ENCODE results near the gene ATOH8. TPM values are rescaled to one million over a fixed set of nuclear protein-coding genes. Genes with fewer than 3 reads are reported as not detected.

ATOH8 gene
- total and polyA plus RNA-seq, 8 donors = 1.7 to 13.9 (median 3.5) TPM

- Histone ChIP-seq H3K4me3 (no peak overlapping the region), H3K27ac (peak overlapping the region in 1 of 4 donors; percentile 19), H3K36me3 (no peaks in the 10 kb centered on the region), H3K9me3 (no peaks in the 10 kb centered on the region), H3K27me3 (no peaks in the 10 kb centered on the region), H3K4me1 (no peaks in the 10 kb centered on the region)
- TF ChIP-seq, protein P1, sequence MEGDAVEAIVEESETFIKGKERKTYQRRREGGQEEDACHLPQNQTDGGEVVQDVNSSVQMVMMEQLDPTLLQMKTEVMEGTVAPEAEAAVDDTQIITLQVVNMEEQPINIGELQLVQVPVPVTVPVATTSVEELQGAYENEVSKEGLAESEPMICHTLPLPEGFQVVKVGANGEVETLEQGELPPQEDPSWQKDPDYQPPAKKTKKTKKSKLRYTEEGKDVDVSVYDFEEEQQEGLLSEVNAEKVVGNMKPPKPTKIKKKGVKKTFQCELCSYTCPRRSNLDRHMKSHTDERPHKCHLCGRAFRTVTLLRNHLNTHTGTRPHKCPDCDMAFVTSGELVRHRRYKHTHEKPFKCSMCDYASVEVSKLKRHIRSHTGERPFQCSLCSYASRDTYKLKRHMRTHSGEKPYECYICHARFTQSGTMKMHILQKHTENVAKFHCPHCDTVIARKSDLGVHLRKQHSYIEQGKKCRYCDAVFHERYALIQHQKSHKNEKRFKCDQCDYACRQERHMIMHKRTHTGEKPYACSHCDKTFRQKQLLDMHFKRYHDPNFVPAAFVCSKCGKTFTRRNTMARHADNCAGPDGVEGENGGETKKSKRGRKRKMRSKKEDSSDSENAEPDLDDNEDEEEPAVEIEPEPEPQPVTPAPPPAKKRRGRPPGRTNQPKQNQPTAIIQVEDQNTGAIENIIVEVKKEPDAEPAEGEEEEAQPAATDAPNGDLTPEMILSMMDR (IDR thresholded peaks at IDR 0.05) = peak; percentile 88 to 92 (median 90)
- ATAC-seq = peak; percentile 95 to 99 (median 98)
- DNase-seq = peak; percentile 85 to 99 (median 95)
- no peak for FAIRE-seq
- intact Hi-C loops (cut with DNase I) = loop anchor here in 2 of 3 donors (2.0 to 5.0 kb wide), 4 partner anchors 62 to 85 kb away; partner anchors contain the start of gene ATOH8 (in 1 of the 2)
- WGBS, 2 donors = 18 to 22% methylated on average over 13 of the region's 13 CpGs
These were observed 60.4 kb downstream of the ATOH8 start for GRCh38 chr2:85813982-85814801.

DNA sequence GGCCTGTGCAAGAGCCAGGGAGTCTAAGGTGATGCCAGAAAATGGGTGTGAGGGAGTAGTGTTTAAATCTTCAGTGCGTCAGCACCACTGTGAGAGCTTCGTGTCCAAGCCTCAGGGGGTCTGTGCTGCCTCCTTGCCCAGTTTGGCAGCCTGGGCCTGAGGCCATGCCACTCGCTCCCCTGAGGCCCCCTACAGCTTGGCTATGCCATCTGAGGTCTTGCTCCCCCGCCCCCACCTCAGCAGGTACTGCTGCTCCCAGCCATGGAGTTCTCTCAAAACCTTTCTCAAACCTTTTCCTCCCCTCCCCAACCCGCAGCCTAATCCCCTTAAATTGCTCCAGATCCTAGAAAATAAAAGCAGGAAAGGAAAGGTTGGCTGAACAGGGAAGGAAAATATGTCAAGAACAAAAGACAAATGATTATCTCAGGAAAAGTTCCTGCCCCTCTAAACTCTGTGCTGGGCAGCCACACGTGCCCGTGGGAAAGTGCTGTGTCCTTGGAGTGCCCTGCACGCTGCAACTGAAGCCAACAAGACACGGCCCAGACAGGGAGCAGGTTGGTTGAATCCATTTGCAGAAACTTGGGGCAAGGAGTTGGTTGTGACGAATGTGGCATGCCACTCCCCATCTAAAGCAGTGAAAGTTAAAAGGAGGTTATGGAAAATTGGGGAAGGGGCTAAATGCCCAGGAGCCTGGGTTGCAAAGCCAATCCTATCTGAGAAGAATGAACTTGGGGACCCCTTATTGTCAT is 61.2 kb downstream of the ATOH8 start:
- no peak overlapping the region for H3K4me3 ChIP-seq
- intact Hi-C loops (cut with DNase I) = loop anchor here in 2 of 3 donors (2.0 to 5.0 kb wide), 4 partner anchors 63 to 86 kb away; partner anchors contain the start of gene ATOH8 (in 1 of the 2)
- FAIRE-seq (no peak), ATAC-seq (peak; percentile 8 to 54 (median 38)), DNase-seq (peak in 2 of 6 donors; percentile 28 to 58)
- H3K4me1 ChIP-seq = no peaks in the 10 kb centered on the region
- WGBS, 2 donors = 29 to 30% methylated on average over 10 of the region's 10 CpGs
- H3K9me3 ChIP-seq = no peaks in the 10 kb centered on the region
- H3K27me3 ChIP-seq = no peaks in the 10 kb centered on the region
- TF ChIP-seq, protein P1 (IDR thresholded peaks at IDR 0.05) = no peak
- H3K27ac ChIP-seq = peak overlapping the region in 1 of 4 donors; percentile 19
- H3K36me3 ChIP-seq = no peaks in the 10 kb centered on the region

DNA sequence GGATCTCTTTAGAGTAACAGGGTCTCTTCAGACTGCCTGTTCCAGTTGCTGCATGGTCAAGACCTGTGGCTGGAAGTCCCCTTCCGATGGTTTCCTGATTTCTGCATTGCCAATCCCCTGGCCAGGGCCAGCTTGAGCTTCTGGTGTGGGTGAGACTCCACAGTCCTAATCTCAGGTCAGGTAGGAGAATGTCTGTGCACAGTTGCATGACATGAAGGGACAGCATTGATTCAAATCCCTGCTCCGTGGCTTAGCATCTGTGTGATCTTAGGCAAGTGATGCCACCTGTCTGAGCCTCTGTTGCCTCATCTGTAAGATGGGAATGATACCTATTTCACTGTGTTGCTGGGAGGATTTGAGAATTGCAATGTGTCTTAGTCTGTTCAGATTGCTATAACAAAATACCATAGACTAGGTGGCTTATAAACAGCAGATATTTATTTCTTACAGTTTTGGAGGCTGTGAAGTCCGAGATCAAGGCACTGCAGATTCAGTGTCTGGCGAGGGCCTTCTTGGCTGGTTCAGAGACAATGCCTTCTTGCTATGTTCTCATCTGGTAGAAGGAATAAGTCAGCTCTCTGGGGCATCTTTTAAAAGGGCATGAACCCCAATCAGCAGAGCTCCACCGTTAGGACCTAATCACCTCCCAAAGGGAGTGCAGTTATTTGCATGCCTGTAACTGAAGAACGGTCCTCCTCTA is 66.2 kb downstream of the ATOH8 start:
- Histone ChIP-seq H3K9me3 (no peaks in the 10 kb centered on the region), H3K4me3 (no peak overlapping the region), H3K27ac (no peak overlapping the region), H3K36me3 (no peaks in the 10 kb centered on the region), H3K27me3 (no peaks in the 10 kb centered on the region), H3K4me1 (no peaks in the 10 kb centered on the region)
- 58 to 67% methylated on average over 6 of the region's 6 CpGs for WGBS, 2 donors
- no peak for FAIRE-seq
- TF ChIP-seq, protein P1 (IDR thresholded peaks at IDR 0.05) = no peak
- no peak for DNase-seq
- intact Hi-C loops (cut with DNase I) = loop anchor here in 1 of 3 donors (10.0 kb wide), 1 partner anchor 255 kb away; no protein-coding TSS in a partner anchor
- ATAC-seq = no peak

DNA sequence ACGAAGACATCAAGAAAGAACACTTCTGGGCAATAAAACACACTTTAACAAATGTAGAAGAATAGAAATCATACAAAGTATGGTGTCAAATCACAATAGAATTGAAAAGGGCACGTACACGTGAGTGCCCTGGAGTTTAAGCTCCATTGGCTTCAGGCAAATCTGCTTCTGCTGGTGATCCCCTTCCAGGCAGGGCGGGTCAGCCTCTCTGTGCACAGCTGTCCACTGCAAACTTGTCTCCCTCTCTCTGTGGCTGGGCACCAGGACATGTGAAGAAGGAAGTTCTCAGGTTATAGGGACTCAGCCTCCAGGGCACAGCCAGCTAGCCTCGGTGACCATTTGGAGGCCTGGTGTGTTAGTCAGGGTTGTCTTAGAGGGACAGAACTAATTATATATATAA is 69.0 kb downstream of the ATOH8 start:
- DNase-seq = no peak
- no peak for FAIRE-seq
- Histone ChIP-seq H3K27ac (no peak overlapping the region), H3K4me3 (no peak overlapping the region), H3K27me3 (no peaks in the 10 kb centered on the region), H3K9me3 (no peaks in the 10 kb centered on the region), H3K36me3 (no peaks in the 10 kb centered on the region), H3K4me1 (no peaks in the 10 kb centered on the region)
- intact Hi-C loops (cut with DNase I) = loop anchor here in 1 of 3 donors (10.0 kb wide), 1 partner anchor 252 kb away; no protein-coding TSS in a partner anchor
- ATAC-seq = no peak
- WGBS, 2 donors = 67 to 84% methylated on average over 5 of the region's 5 CpGs
- TF ChIP-seq, protein P1 (IDR thresholded peaks at IDR 0.05) = no peak

Data from pancreas (tissue), 10 donors.